GM21381 (cell line): ENCODE data around the gene ONECUT2.

Experiments used
- ATAC-seq: cut with Tn5 transposase; IDR thresholded peaks from one replicate; pipeline ENCODE4 v1.9.1; 2021; ENCODE audit warnings: mild to moderate bottlenecking, moderate library complexity; ENCODE audit not compliant: unreplicated experiment

ONECUT2 gene

GRCh38 chr18:57431002-57431382, 4.2 kb upstream of the ONECUT2 start:
- no peak for ATAC-seq

DNA sequence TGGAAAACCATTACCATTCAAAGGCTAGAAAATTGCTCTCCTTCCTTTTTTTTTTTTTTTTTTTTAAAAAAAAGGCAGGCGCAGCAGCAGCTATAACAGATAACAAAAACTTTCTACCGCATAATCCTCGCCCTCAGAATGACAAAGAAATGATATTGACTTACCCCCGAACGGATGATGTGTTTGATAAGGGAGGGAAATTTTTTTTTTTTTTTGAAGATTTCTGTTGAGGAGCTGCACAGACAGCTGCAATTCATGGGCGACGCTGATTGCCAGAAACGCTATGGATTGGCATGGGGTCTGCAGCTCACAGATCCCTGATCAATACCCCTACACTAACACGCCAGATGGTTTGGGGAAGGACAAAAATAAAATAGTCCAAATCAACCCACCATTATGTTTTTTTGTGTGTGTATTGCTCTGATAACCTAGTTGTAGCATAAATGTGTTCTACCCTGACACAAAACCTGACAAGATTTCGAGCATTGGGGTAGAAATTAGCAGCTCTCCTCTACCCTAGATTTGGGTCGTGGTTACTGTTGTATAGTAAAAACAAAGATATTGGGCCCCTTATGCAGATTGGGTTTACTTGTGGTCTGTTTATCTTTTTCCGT, 3.6 kb upstream of the ONECUT2 start:
- no peak for ATAC-seq

GRCh38 chr18:57432140-57432539, 3.0 kb upstream of the ONECUT2 start:
- ATAC-seq, result no peak

GRCh38 chr18:57432751-57433400, 2.3 kb upstream of the ONECUT2 start:
- no peak for ATAC-seq

DNA sequence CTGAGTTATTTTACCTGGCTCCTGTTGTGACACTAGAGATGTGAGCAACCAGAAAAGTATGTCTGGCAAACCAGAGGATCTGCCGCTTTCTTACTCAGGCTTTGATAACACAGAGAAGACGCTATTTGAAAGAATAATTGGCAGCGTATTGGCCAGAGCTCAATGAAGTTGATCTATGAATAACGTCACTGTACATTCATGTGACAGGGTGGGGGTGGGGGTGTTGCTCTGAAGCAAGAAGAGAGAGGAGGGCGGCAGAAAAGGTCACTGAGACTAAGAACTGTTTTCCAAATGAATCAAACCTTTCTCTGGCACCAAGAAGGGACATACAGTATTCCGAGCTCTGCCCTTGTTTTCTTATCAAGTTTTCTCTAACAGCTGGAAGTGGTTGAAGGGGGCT, 1.7 kb upstream of the ONECUT2 start:
- ATAC-seq, result no peak

DNA sequence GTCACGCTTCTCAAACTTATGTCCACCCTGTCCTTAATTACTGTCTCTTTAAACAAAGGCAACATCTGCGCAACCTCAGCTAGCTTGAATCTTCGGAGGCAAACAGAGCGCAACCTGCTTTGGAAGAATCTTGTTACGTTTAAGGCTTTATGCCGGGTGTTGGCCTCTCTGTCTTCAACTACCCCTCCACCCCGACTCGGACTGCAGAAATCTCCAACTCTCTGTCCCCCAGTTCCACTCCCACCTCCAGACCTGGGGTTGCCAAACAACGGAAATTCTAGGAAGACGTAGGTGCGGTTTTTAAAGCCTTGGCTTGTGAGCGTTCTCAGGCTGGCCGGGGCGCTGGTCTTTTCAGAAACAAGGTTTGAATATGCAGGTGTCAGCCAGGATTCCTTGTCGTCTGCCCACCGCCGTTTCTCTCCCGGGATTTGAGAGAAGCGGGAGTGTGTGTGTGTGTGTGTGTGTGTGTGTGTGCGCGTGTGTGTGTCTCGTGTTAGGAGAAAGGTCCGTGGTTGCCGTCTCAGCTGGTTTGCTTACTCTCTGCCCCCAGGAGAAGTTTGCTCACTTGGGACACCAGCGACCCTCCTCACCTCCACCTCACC, 1.1 kb upstream of the ONECUT2 start:
- ATAC-seq, result no peak

DNA sequence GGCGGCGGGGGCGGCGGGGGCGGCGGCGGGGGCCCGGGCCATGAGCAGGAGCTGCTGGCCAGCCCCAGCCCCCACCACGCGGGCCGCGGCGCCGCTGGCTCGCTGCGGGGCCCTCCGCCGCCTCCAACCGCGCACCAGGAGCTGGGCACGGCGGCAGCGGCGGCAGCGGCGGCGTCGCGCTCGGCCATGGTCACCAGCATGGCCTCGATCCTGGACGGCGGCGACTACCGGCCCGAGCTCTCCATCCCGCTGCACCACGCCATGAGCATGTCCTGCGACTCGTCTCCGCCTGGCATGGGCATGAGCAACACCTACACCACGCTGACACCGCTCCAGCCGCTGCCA, 644 bp downstream of the ONECUT2 start:
- no peak for ATAC-seq

- no peak for ATAC-seq
These were observed 1.2 kb downstream of the ONECUT2 start for GRCh38 chr18:57436191-57436964.

- no peak for ATAC-seq
These were observed 1.8 kb downstream of the ONECUT2 start for GRCh38 chr18:57436965-57437333.

- no peak for ATAC-seq
These were observed 2.2 kb downstream of the ONECUT2 start for GRCh38 chr18:57437402-57437765.

GRCh38 chr18:57437766-57438671, 2.8 kb downstream of the ONECUT2 start:
- no peak for ATAC-seq

DNA sequence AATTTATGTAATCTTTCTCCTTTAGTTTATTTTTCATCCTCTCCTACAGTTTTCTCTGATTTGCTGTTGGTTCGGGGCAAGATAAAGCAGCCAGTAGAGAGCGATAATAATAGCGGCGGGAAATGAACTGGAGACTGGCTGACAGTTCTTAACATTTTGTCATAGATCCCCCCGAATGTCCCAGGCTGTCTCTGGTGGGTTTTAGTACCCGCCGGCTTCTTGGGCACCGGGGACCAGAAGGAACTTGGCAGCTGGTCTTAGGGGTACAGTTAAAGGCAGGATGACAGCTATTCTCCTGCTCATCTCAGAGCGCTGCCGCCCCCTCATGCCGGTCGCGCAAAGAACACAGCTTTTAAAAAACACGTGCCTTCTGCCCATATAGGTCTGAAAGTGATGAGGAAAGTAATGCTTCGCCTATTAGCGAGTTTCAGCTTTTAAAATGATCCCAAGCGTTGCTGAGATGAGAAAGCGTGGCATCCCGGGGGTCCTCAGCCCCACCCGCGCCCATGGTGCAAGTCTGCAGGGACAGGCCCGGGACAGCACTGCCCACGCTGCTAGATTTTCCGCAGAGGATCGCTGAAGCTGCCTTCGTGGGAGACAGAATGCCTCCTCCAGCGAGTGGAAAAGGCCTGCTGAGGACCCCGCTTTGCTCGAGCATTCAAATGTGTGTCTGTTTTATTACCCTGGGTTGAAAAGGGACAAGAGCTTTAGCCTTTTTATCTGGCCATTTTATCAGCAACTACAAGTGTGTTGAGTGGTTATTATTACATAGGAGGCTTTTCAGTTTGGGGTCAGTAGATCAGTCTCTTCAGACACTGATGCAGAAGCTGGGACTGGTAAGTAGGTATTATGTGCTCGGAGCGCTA, 3.8 kb downstream of the ONECUT2 start:
- no peak for ATAC-seq

GRCh38 chr18:57439609-57439968, 4.4 kb downstream of the ONECUT2 start:
- no peak for ATAC-seq

GRCh38 chr18:57439985-57440330, 4.8 kb downstream of the ONECUT2 start:
- ATAC-seq, result no peak

- no peak for ATAC-seq
These were observed 5.3 kb downstream of the ONECUT2 start for GRCh38 chr18:57440331-57441070.

- no peak for ATAC-seq
These were observed 6.1 kb downstream of the ONECUT2 start for GRCh38 chr18:57441071-57441794.

DNA sequence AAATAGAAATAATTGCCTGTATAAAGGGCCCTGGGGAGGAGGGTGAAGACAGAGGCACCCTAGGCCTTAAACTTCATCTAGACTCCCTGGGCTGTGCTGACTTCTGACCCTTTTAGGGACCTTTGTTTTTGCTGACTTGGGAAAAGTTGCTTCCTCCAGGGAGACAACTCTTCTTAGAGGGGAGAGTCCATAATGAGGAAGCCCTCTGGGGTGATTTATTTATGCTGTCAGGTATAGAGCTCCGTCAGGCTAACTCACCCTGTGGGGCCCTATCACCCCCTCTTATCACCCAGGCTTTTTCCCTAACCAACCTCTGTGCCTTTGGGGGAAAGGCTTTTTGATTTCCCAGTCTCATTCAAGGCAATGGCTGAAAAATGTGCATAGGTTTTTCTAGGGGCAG, 8.1 kb downstream of the ONECUT2 start:
- no peak for ATAC-seq

DNA sequence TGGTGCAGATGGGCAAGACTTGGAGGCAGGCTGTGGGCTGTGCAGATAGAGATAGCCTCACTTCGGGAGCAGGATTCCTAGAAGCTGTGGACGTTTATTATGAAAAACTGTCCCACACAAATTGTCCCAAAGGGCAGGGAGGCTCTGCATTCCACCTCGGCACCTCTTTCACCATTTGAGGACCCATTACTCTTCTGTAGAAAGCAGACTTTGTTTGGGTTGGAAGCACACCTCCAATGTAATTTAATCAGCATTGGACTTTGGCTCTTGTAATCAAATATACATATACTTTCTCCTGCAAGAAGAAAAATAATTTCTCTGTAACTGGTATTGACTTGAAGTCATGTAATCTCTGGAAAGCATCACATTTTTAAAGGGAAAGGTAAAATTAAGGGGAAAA, 8.5 kb downstream of the ONECUT2 start:
- ATAC-seq, result no peak

- ATAC-seq, result no peak
These were observed 9.2 kb downstream of the ONECUT2 start for GRCh38 chr18:57444301-57444759.
